ENCODE measurements around the gene SART1.
"Not testable (repeated sequence)": the region's sequence is repeated elsewhere in the genome, so short reads cannot be mapped to it uniquely, and the experiment has no call there.

Gene SART1

DNA sequence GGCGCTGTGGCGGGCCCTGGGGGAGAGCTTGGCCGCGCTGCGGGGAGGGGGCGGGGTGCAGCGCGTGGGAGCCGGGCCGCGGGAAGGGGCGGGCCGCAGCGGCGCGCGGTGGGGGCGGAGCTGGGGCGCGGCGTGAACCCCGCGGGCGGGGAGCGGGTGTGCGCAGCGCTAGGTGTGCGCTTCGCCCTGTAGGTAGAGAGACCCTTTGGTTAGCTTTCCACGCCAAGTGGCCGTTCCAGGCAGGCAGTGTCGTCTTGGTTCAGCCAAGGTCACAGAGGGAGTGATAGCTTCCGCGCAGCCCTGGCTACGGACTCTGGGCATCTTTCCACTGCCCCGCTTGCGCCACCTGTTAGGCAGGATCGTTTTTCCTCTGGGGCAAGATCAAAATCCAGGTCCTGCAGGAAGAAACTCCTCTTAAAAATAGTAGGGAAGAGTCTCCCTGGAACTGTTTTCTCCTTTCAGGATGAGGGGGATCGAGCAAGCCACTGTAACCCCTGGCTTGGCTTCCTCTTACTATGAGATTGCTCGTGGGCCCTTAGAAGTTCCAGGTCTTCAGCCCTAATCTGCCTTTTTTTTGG is 41.2 kb downstream of the SART1 start:
- no peak for DNase-seq

DNA sequence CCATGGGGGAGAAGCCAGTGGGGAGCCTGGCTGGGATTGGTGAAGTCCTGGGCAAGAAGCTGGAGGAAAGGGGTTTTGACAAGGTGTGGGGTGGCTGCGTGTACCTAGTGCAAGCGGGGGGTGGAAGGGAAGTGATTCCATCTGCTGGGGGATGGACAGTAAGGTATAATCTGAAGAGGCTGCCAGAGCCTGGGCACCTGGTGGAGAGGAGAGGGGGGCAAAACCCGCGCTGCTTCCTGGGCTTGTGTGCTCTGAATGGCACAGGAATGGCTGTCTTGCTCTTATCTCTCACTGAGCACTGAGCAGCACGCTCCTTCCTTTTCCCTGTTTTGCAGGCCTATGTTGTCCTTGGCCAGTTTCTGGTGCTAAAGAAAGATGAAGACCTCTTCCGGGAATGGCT is 41.8 kb downstream of the SART1 start:
- DNase-seq, result no peak

GRCh38 chr11:66004186-66004585 is 42.7 kb downstream of the SART1 start:
- DNase-seq, result no peak

DNA sequence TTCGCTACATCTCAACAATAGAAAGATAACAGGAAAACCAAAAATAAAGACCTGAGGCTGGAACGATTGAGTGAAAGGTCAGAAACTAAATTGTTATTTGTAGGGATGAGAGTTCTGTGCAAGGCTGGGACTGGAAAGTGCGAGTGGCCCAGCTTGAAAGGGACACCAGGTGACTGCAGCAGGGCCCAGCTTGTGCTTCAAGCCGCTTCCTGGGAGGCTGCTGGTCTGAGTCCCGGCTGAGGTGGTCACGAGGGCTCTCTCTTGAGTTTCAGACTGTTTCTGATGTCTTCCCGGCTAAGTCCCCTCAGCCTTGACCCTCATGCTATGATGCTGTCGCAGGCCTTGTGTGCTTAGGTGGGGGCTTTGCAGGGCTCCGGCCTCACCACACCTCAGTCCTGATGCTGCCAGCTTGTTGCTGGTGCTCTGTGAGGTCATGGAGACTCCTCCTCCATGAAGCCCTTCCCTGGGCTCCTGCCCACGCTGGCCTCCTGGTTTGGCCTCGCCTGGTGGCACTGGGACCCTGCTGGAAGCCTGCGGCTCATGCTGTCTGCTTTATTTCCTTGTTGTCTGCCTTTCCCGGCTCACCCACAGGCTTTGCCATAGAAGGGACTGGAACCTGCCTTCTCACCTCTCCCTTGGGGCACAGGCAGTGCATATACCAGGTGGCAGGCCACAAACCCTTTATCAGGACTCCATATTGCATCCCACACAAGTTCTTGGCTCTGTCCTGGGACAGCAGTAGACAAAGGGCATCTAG is 44.8 kb downstream of the SART1 start:
- no peak for DNase-seq

GRCh38 chr11:66006891-66007176 is 45.3 kb downstream of the SART1 start:
- no peak for DNase-seq

GRCh38 chr11:66007201-66007634 is 45.7 kb downstream of the SART1 start:
- no peak for DNase-seq

DNA sequence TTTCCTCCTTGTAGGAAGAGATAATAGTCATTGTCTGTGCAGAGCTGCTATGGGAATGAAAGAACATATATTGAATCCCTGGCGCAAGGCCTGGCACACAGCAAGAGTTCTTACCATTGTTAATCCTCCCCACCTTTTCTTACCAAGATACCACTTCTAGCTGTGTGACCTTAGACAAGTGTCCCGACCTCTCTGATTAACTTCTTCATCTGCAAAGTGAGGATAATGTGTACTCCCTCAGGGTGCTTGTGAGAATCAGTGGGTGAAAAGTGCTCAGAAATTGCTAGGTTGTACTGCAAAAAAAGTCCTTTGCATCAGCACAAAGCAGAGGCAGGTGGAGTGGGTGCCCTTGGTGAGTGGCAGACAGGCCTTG is 46.5 kb downstream of the SART1 start:
- DNase-seq, result no peak

- DNase-seq, result no peak
Measured at GRCh38 chr11:66008468-66009101, 47.1 kb downstream of the SART1 start.

- DNase-seq, result not testable (repeated sequence)
Measured at GRCh38 chr11:66010036-66010435, 48.5 kb downstream of the SART1 start.

DNA sequence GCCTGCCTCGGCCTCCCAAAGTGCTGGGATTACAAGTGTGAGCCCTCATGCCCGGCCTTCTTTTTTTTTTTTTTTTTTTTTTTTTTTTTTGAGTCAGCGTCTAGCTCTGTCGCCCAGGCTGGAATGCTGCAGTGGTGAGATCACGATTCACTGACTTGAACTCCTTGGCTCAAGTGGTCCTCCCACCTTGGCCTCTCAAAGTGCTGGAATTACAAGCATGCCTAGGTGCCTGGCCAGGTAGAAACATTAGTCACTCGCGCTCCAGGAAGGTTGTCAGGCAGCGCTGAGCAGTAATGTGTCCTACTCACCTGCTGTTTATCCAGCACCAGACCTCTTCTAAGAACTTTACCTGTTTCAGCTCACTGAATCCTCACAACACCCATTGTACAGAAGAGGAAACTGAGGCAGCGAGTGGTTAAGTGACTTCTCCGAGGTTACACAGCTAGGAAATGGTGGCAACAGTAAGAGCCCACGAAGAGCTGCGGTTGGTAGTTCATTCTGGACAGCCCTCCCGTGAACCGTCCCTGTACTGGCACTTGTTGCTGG is 49.8 kb downstream of the SART1 start:
- no peak for DNase-seq

- no peak for DNase-seq
Measured at GRCh38 chr11:66011785-66012303, 50.3 kb downstream of the SART1 start, which contains the start of gene CST6. TSS of gene CST6 (plus strand) at chr11:66012008. CDS start at chr11:66012045, 37 bp downstream.

- DNase-seq, result no peak
Measured at GRCh38 chr11:66012371-66012945, 50.9 kb downstream of the SART1 start.

DNA sequence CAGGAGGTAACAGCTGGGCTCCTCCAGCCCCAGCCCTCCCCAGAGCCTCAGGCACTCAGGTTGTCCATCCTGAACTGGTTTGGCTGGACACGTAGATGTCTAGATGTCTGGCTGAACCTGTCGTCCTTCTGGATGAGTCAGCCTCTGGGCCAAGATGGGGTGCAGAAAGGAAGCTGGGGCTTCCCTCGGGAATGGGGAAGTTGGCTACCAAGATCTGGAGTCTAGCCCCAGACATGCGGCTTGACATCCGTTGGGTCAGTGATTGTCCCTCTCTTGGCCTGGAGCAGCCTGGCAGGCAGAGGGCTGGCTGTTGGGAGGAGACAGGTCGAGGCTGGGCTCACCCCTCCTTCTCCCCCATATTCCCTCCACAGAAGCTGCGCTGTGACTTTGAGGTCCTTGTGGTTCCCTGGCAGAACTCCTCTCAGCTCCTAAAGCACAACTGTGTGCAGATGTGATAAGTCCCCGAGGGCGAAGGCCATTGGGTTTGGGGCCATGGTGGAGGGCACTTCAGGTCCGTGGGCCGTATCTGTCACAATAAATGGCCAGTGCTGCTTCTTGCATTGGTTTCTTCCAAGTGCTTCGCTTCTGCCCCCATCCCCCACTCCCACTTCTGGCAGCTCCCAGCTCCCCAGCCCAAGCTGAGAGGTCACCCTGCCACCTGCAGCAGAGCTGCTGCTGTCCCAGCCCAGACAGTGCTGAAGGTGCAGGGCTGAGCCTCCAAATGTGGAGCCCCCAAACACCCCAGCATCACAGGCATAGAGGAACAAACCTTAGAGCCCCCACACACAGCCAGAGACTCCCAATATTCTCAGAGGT is 51.6 kb downstream of the SART1 start:
- no peak for DNase-seq

GRCh38 chr11:66013762-66014100 is 52.2 kb downstream of the SART1 start:
- no peak for DNase-seq

GRCh38 chr11:66014804-66015453 is 53.4 kb downstream of the SART1 start:
- no peak for DNase-seq

- DNase-seq, result no peak
Measured at GRCh38 chr11:66015454-66015881, 53.9 kb downstream of the SART1 start.

DNA sequence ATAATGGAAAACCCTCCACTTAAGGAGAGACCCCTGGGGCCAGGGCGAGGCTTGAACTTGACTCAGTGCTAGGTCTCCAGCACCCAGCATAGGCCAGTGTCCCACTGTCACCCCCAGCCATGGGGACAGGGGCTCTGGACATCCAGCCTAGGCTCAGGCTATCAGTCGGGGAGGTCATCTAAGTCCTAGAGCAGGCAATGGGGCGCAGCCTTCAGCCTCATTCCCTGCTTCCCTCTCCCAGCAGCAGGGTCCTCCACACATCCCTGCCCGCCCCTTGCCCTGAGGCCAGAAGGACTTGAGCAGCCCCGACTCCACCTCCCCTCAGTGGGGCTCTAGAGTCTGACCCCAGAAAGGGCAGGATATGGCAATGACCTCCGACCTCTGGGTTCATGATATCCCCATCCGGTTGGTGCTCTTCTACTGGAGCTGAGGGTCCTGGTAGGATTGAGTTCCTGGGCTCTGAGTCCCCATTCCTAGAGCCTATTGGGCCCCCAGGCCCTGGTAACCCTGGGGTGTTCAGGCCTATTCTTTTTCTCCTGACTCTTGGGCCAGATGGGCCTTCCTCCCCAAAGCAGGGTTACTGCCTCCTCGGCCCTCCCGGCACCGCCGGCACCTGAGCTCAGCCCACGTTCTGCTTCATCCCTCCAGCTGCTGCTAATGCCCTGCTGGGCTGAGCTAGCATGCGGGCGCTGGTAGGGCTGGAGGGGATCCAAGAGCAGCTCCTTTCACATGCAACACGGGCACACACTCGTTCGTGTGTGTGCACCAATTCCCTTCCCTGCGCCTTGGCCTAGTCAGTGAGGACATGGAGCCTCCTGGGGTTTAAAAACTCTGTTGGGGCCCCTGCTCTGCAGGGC is 54.6 kb downstream of the SART1 start:
- DNase-seq, result peak; percentile 46

DNA sequence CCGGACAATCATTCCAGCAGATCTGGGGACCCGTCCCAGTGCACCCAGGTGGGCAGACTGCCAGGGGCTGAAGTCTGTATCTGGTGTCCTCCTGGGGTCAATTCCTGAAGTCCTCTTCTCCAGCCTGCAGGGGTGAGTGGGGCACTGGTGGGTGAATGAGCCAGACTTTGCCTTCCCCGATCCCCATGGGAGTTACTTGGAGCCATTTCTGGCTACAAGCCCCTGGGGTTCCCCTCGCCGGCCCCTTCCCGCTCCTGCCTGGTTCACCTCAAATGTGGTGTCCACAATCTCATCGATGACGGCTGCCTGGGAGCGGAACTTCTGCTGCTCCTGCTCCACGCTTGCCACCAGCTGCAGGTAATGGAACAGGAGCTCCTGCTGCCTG is 55.3 kb downstream of the SART1 start:
- no peak for DNase-seq

DNA sequence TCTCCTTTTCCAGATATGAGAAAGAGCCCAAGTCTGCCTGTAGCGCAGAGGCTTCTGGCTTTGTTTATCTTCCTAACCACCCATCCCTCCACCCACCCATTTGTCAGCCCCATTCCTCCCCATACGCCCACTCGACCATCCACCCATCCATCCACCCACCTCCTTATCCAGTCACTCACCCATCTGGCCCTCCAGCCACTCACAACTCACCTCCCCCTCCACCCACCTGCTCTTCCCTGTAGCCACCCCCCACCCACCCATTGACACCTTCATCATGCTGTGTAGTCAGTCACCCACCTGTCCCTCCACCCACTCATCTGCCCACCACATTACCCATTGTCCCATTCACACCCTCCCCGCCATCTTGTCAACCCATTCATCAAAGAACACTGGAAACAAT is 55.8 kb downstream of the SART1 start:
- no peak for DNase-seq

GRCh38 chr11:66020212-66020611 is 58.7 kb downstream of the SART1 start:
- DNase-seq, result no peak

All from NCI-H1694 treated with DMSO at 0.1 percent for 48 hours (cell line).